ENCODE measurements around the gene PTMS.

The PTMS gene

GRCh38 chr12:6791931-6792520 lies 25.9 kb downstream of the PTMS start:
- no peak for DNase-seq

GRCh38 chr12:6792522-6793201 lies 26.5 kb downstream of the PTMS start:
- no peak for DNase-seq

- no peak for DNase-seq
Measured at GRCh38 chr12:6795088-6795487, 28.9 kb downstream of the PTMS start.

DNA sequence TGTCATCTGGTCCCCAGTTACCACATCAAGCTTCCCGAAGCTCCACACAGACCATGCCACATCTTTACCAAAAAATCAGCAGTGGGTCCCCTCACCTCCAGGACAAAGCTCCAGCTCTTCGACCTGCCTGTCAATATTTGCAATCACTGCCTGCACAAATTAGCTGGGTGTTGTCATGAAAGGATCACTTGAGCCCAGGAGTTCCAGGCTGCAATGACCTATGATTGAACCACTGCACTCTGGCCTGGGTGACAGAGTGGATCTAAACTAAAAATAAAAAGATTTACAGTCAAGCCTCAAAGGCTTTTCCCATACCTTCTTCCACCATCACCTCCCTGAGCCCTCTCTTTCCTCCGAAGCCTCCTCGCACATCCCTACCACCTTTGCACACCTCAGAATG lies 30.4 kb downstream of the PTMS start:
- DNase-seq = no peak

DNA sequence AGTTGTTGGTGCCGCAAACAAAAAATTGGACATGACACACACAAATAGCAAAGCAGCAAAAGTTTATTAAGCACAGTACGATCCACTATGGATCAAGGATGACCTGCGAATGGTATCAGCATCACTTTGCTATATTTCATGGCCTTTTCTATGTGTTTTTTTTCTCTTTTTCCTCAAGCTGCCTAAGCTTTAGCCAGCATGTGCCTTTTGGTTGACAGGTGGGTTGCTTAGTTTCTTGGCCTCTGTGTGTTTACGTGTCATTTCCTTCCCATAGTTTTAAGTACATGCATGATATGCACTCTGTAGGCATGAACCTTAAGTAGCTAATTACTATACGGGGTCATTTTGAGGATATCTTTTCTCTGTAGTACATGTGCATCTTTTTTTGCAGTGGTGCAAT lies 33.0 kb downstream of the PTMS start:
- DNase-seq = no peak

GRCh38 chr12:6807170-6807569 lies 41.0 kb downstream of the PTMS start:
- DNase-seq = no peak

- no peak for DNase-seq
Measured at GRCh38 chr12:6809056-6809455, 42.9 kb downstream of the PTMS start.

DNA sequence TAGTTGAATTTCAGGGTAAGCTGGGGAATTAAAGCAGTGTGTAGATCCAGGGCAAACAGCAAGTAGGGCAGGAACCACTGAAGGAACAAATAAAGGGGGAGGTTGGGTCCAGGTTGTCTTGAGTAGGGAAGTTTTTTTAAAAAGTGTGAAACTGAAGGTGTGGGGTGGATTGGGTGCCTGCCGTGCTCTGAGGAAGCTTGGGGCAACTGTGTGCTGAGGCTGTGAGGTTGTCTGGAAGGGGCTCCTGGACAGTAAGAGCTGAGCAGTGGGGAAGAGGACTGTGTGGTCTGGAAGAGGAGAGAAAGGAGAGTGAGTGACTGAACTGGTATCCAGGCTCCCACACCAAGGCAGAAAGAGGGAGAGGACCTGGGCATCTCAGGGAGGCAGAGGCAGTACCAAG lies 44.6 kb downstream of the PTMS start:
- DNase-seq = no peak

GRCh38 chr12:6813363-6813762 lies 47.2 kb downstream of the PTMS start:
- no peak for DNase-seq

DNA sequence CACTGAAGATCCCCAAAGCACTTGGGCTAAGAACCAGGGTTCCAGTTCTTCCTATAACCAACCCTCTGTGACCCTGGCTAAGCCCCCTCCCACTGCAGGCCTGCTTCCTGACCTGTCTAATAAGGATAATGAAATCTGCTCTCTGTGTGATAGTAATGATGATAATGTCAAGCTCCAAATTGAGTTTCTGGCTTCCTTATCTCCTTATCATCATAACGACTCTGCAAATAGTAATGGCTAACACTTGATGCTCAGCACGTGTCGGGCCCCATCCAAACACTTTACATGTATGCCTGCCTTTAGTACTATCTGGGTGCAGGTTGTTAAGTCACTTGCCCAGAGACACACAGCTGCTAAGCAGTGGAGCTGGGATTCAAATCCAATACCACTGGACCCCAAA lies 50.4 kb downstream of the PTMS start:
- DNase-seq = no peak

- DNase-seq = no peak
Measured at GRCh38 chr12:6817098-6817497, 50.9 kb downstream of the PTMS start.

- no peak for DNase-seq
Measured at GRCh38 chr12:6817662-6818157, 51.5 kb downstream of the PTMS start.

GRCh38 chr12:6818222-6818621 lies 52.1 kb downstream of the PTMS start:
- no peak for DNase-seq

DNA sequence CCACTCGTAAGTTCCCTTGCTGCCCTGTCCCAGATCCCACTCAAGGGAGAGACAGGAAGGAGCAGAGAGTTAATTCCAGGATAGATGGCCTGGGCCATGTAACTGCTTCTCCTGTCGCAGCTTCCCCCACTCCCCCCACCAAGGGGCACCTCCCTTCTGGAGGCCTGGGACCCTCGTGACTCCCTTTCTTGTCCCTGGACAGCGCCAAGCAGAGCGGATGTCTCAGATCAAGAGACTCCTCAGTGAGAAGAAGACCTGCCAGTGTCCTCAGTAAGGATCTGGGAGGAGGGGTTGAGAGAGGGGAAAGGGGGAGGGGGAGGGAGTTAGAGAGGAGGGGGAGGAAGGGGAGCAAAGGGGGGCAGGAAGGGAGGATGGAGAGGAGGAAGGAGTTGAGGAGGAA lies 52.5 kb downstream of the PTMS start:
- DNase-seq = no peak

DNA sequence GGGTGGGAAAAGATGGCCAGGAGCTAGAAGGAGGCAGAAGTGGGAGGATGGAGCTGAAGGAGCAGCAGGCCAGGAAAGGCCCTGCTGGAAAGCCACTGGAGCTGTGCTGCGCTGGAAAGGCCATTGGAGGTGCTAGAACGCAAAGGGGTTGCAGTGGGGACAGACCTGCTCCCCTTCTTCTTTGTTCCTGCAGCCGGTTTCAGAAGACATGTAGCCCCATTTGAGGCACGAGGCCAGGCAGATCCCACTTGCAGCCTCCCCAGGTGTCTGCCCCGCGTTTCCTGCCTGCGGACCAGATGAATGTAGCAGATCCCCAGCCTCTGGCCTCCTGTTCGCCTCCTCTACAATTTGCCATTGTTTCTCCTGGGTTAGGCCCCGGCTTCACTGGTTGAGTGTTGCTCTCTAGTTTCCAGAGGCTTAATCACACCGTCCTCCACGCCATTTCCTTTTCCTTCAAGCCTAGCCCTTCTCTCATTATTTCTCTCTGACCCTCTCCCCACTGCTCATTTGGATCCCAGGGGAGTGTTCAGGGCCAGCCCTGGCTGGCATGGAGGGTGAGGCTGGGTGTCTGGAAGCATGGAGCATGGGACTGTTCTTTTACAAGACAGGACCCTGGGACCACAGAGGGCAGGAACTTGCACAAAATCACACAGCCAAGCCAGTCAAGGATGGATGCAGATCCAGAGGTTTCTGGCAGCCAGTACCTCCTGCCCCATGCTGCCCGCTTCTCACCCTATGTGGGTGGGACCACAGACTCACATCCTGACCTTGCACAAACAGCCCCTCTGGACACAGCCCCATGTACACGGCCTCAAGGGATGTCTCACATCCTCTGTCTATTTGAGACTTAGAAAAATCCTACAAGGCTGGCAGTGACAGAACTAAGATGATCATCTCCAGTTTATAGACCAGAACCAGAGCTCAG lies 53.2 kb downstream of the PTMS start:
- DNase-seq = no peak

GRCh38 chr12:6820166-6820565 lies 54.0 kb downstream of the PTMS start:
- no peak for DNase-seq
